Measurements from ENCODE around the gene C4orf46.

DNA sequence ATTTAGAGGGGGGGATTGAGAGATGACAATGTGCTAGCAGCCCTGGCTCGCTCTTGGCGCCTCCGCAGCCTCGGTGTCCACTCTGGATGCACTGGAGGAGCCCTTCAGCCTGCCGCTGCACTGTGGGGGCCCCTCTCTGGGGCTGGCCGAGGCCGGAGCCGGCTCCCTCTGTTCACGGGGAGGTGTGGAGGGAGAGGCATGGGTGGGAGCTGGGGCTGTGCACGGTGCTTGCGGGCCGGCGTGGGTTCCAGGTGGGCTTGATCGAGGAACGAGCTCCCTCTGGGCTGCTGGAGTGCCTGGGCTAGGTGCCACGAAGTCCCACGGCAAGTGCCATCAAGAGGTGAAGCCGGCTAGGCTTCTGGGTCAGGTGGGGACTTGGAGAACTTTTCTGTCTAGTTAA lies 6.9 kb downstream of the C4orf46 start:
- TF ChIP-seq POLR2A (IDR thresholded peaks at IDR 0.05) = no peak
- TF ChIP-seq, protein P1, sequence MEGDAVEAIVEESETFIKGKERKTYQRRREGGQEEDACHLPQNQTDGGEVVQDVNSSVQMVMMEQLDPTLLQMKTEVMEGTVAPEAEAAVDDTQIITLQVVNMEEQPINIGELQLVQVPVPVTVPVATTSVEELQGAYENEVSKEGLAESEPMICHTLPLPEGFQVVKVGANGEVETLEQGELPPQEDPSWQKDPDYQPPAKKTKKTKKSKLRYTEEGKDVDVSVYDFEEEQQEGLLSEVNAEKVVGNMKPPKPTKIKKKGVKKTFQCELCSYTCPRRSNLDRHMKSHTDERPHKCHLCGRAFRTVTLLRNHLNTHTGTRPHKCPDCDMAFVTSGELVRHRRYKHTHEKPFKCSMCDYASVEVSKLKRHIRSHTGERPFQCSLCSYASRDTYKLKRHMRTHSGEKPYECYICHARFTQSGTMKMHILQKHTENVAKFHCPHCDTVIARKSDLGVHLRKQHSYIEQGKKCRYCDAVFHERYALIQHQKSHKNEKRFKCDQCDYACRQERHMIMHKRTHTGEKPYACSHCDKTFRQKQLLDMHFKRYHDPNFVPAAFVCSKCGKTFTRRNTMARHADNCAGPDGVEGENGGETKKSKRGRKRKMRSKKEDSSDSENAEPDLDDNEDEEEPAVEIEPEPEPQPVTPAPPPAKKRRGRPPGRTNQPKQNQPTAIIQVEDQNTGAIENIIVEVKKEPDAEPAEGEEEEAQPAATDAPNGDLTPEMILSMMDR (IDR thresholded peaks at IDR 0.05) = no peak

Measured in adrenal gland (tissue), 5 donors.